HepG2 (cell line): ENCODE results near the gene USP5. TPM values are rescaled to one million over a fixed set of nuclear protein-coding genes. Genes with fewer than 3 reads are reported as not detected.

Experiments used
- DNMT1 ChIP-seq: sonication (generic); formaldehyde crosslinking; IDR thresholded peaks from 2 replicates; pipeline ENCODE4 v1.5.1; 2020; ENCODE audit warnings: mild to moderate bottlenecking, missing genetic modification reagents
- FIP1L1 ChIP-seq: fragments of 200-400 bp; formaldehyde crosslinking; IDR thresholded peaks from 2 replicates; pipeline ENCODE4 v1.6.1; 2018; ENCODE audit warnings: low read depth, mild to moderate bottlenecking, low read length, moderate library complexity, borderline replicate concordance; ENCODE audit not compliant: insufficient read depth
- ISX ChIP-seq: sonication (generic); formaldehyde crosslinking; conservative IDR thresholded peaks from 2 replicates; pipeline ENCODE4 v1.5.0; 2020; ENCODE audit warnings: missing genetic modification reagents
- NFIC ChIP-seq: IDR thresholded peaks from 2 replicates; pipeline ENCODE4 v1.6.1; 2012; ENCODE audit warnings: mild to moderate bottlenecking, low read length, inconsistent platforms
- XBP1 ChIP-seq: sonication (generic); formaldehyde crosslinking; IDR thresholded peaks from 2 replicates; pipeline ENCODE4 v1.5.0; 2020; ENCODE audit warnings: missing genetic modification reagents
- ZBTB38 ChIP-seq: sonication (generic); formaldehyde crosslinking; IDR thresholded peaks from 2 replicates; pipeline ENCODE4 v1.5.1; 2020; ENCODE audit warnings: mild to moderate bottlenecking, missing genetic modification reagents
- ZMAT3 ChIP-seq: sonication (generic); formaldehyde crosslinking; conservative IDR thresholded peaks from 2 replicates; pipeline ENCODE4 v1.7.0; 2021; ENCODE audit warnings: missing genetic modification reagents
- ZNF12 ChIP-seq: sonication (generic); formaldehyde crosslinking; IDR thresholded peaks from 2 replicates; pipeline ENCODE4 v1.5.0; 2020; ENCODE audit warnings: missing genetic modification reagents
- ZNF235 ChIP-seq: sonication (generic); formaldehyde crosslinking; IDR thresholded peaks from 2 replicates; pipeline ENCODE4 v1.8.1; 2023; ENCODE audit warnings: mild to moderate bottlenecking, missing genetic modification reagents, borderline replicate concordance
- ZNF333 ChIP-seq: sonication (generic); formaldehyde crosslinking; IDR thresholded peaks from 2 replicates; pipeline ENCODE4 v1.4.0; 2020; ENCODE audit warnings: mild to moderate bottlenecking, missing genetic modification reagents, borderline replicate concordance
- ZNF337 ChIP-seq: sonication (generic); formaldehyde crosslinking; IDR thresholded peaks from 2 replicates; pipeline ENCODE4 v1.5.1; 2020; ENCODE audit warnings: missing genetic modification reagents, low read depth, mild to moderate bottlenecking, borderline replicate concordance
- ZNF460 ChIP-seq: sonication (generic); formaldehyde crosslinking; IDR thresholded peaks from 2 replicates; pipeline ENCODE4 v1.5.1; 2020; ENCODE audit warnings: missing genetic modification reagents, mild to moderate bottlenecking, borderline replicate concordance
- ZNF607 ChIP-seq: sonication (generic); formaldehyde crosslinking; IDR thresholded peaks from 2 replicates; pipeline ENCODE4 v1.5.1; 2020; ENCODE audit warnings: missing genetic modification reagents, mild to moderate bottlenecking, borderline replicate concordance
- ZNF75D ChIP-seq: sonication (generic); formaldehyde crosslinking; IDR thresholded peaks from 2 replicates; pipeline ENCODE4 v1.8.1; 2023; ENCODE audit warnings: missing genetic modification reagents, mild to moderate bottlenecking, borderline replicate concordance
- ZNF816 ChIP-seq: sonication (generic); formaldehyde crosslinking; IDR thresholded peaks from 2 replicates; pipeline ENCODE4 v1.8.0; 2022; ENCODE audit warnings: missing genetic modification reagents, mild to moderate bottlenecking, borderline replicate concordance
- polyA plus RNA-seq, 8 experiments: library from polyadenylated mRNA; depleted of rRNA in 3 of 8; stranded (reverse) in 7 of 8; unstranded in 1 of 8; fragments of >200 nt; fragmentation: Illumina TruSeq in 4 of 8; extraction: Trizol in 4 of 8; gene quantifications; 2 replicates each; pipeline versions ENCODE4 v1.2.1 to v1.2.3, GENCODE V29; 2011 to 2016; ENCODE audit warnings: low read depth in 4 of 8, missing spikeins in 1 of 8, mixed read lengths in 1 of 8; ENCODE audit not compliant: insufficient read depth in 1 of 8
- total RNA-seq, 5 experiments: library from RNA; depleted of rRNA; stranded (reverse); fragments of >200 nt; fragmentation: Illumina TruSeq; extraction: Trizol; gene quantifications; 2 replicates each; pipeline ENCODE4 v1.2.3, GENCODE V29; 2016; ENCODE audit warnings: low read depth in 1 of 5
- TF ChIP-seq, protein P1 (sequence below): sonication (generic); formaldehyde crosslinking; IDR thresholded peaks from 2 replicates; pipeline ENCODE4 v1.4.0; 2020; ENCODE audit warnings: missing genetic modification reagents, borderline replicate concordance
- TF ChIP-seq, protein P2 (sequence below): sonication (generic); formaldehyde crosslinking; IDR thresholded peaks from 2 replicates; pipeline ENCODE4 v1.8.1; 2023; ENCODE audit warnings: mild to moderate bottlenecking, missing genetic modification reagents
- TF ChIP-seq, protein P3 (sequence below): sonication (generic); formaldehyde crosslinking; IDR thresholded peaks from 2 replicates; pipeline ENCODE4 v1.8.0; 2022; ENCODE audit warnings: mild to moderate bottlenecking, missing genetic modification reagents; ENCODE audit not compliant: insufficient replicate concordance
- TF ChIP-seq, protein P4 (sequence below): sonication (generic); formaldehyde crosslinking; IDR thresholded peaks from 2 replicates; pipeline ENCODE4 v1.4.0; 2020; ENCODE audit warnings: mild to moderate bottlenecking, low read depth, missing genetic modification reagents
- TF ChIP-seq, protein P5 (sequence below): sonication (generic); formaldehyde crosslinking; IDR thresholded peaks from 2 replicates; pipeline ENCODE4 v1.4.0; 2020; ENCODE audit warnings: missing genetic modification reagents

The USP5 gene
- total and polyA plus RNA-seq, 2 of the 13 experiments (the other 11 are each of a cell fraction or from before 2014, with no cell fraction given): 39.6 to 56.0 TPM

DNA sequence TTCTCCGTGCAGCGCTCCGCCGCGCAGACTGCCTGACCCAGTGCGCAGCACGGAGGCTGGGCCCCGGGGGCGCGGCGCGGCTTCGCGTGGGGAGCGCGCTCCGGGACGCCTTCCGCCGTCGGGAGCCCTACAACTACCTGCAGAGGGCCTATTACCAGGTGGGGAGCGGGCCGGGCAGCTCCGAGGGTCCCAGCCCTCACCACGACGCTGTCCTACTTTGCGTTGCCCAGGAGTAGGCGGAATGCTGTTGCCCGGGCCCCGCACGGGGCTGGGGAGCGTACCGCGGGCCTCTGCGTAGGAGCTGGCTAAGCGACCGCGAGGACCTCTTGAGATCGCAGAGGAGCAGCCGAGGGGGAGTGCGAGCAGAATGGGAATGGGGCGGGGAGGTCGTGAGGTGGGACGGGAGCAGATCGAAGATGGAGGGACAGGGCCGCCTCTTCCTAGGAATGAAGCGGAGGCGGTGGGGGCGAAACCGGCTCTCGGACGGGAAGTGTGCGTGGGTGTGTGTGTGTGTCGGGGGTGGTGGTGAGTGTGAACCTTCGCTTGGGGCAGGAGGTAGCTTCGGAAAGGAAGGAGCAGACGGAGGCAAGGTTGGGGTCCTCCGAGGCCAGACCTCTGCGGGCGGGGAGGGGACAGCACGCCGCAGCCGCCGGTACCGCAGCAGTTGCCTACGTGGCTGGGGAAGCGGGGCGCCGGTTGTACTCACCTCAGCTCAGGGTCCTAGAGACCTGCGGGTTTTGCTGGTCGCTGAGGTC lies 23.0 kb upstream of the USP5 start (continued):
- TF ChIP-seq ZNF75D (CRISPR knock-in tag) (no peak), DNMT1 (CRISPR knock-in tag) (no peak), ZMAT3 (CRISPR knock-in tag) (peak; percentile 92), ZNF460 (CRISPR knock-in tag) (no peak), XBP1 (CRISPR knock-in tag) (no peak), ZNF607 (CRISPR knock-in tag) (no peak), ZNF816 (CRISPR knock-in tag) (peak; percentile 95), ZNF235 (CRISPR knock-in tag) (peak; percentile 94; the same call in 1 of the 2 replicates), ZNF333 (0 out of 2 replicates have a peak, but pooled peaks have one; percentile 39), NFIC (no peak), FIP1L1 (no peak), ZBTB38 (0 out of 2 replicates have a peak, but pooled peaks have one; percentile 24), ZNF337 (CRISPR knock-in tag) (no peak), ZNF12 (CRISPR knock-in tag) (no peak), ISX (CRISPR knock-in tag) (no peak)
- TF ChIP-seq, protein P1, sequence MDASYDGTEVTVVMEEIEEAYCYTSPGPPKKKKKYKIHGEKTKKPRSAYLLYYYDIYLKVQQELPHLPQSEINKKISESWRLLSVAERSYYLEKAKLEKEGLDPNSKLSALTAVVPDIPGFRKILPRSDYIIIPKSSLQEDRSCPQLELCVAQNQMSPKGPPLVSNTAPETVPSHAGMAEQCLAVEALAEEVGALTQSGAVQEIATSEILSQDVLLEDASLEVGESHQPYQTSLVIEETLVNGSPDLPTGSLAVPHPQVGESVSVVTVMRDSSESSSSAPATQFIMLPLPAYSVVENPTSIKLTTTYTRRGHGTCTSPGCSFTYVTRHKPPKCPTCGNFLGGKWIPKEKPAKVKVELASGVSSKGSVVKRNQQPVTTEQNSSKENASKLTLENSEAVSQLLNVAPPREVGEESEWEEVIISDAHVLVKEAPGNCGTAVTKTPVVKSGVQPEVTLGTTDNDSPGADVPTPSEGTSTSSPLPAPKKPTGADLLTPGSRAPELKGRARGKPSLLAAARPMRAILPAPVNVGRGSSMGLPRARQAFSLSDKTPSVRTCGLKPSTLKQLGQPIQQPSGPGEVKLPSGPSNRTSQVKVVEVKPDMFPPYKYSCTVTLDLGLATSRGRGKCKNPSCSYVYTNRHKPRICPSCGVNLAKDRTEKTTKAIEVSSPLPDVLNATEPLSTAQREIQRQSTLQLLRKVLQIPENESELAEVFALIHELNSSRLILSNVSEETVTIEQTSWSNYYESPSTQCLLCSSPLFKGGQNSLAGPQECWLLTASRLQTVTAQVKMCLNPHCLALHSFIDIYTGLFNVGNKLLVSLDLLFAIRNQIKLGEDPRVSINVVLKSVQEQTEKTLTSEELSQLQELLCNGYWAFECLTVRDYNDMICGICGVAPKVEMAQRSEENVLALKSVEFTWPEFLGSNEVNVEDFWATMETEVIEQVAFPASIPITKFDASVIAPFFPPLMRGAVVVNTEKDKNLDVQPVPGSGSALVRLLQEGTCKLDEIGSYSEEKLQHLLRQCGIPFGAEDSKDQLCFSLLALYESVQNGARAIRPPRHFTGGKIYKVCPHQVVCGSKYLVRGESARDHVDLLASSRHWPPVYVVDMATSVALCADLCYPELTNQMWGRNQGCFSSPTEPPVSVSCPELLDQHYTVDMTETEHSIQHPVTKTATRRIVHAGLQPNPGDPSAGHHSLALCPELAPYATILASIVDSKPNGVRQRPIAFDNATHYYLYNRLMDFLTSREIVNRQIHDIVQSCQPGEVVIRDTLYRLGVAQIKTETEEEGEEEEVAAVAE (CRISPR knock-in tag): no peak
- TF ChIP-seq, protein P2, sequence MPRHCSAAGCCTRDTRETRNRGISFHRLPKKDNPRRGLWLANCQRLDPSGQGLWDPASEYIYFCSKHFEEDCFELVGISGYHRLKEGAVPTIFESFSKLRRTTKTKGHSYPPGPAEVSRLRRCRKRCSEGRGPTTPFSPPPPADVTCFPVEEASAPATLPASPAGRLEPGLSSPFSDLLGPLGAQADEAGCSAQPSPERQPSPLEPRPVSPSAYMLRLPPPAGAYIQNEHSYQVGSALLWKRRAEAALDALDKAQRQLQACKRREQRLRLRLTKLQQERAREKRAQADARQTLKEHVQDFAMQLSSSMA (CRISPR knock-in tag): peak; percentile 71; the same call in 1 of the 2 replicates
- TF ChIP-seq, protein P3, sequence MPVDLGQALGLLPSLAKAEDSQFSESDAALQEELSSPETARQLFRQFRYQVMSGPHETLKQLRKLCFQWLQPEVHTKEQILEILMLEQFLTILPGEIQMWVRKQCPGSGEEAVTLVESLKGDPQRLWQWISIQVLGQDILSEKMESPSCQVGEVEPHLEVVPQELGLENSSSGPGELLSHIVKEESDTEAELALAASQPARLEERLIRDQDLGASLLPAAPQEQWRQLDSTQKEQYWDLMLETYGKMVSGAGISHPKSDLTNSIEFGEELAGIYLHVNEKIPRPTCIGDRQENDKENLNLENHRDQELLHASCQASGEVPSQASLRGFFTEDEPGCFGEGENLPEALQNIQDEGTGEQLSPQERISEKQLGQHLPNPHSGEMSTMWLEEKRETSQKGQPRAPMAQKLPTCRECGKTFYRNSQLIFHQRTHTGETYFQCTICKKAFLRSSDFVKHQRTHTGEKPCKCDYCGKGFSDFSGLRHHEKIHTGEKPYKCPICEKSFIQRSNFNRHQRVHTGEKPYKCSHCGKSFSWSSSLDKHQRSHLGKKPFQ (CRISPR knock-in tag): no peak
- TF ChIP-seq, protein P4, sequence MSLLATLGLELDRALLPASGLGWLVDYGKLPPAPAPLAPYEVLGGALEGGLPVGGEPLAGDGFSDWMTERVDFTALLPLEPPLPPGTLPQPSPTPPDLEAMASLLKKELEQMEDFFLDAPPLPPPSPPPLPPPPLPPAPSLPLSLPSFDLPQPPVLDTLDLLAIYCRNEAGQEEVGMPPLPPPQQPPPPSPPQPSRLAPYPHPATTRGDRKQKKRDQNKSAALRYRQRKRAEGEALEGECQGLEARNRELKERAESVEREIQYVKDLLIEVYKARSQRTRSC (CRISPR knock-in tag): no peak; the same call in 1 of the 2 replicates
- TF ChIP-seq, protein P5, sequence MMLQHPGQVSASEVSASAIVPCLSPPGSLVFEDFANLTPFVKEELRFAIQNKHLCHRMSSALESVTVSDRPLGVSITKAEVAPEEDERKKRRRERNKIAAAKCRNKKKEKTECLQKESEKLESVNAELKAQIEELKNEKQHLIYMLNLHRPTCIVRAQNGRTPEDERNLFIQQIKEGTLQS (CRISPR knock-in tag): no peak
